Endothelial cell of umbilical vein (primary cell): Measurements from ENCODE around the gene SUPT3H.

ENCODE experiments used
- CTCF ChIP-seq, 2 donors: IDR thresholded peaks; 1 replicate in 1 of 2; 2 replicates in 1 of 2; pipeline ENCODE4 v1.5.1; 2011; ENCODE audit warnings: low read length in 2 of 2, mild to moderate bottlenecking in 2 of 2, moderate library complexity in 2 of 2, control low read depth in 1 of 2, inconsistent platforms in 1 of 2, low read depth in 1 of 2; ENCODE audit not compliant: insufficient read depth in 1 of 2; ENCODE audit errors: extremely low read depth in 1 of 2
- EZH2 ChIP-seq: IDR thresholded peaks from 2 replicates; pipeline ENCODE4 v1.6.1; 2012; ENCODE audit warnings: borderline replicate concordance, low read depth, mild to moderate bottlenecking, moderate library complexity, low read length, inconsistent platforms; ENCODE audit not compliant: severe bottlenecking
- GATA2 ChIP-seq: IDR thresholded peaks from 2 replicates; pipeline ENCODE4 v1.7.0; 2011; ENCODE audit warnings: low read depth, mild to moderate bottlenecking, moderate library complexity, mixed read lengths, low read length; ENCODE audit not compliant: insufficient read length, insufficient read depth
- POLR2A ChIP-seq: IDR thresholded peaks from 2 replicates; pipeline ENCODE4 v1.6.1; 2012; ENCODE audit warnings: low read depth, mild to moderate bottlenecking, control low read depth, low read length
- POLR2AphosphoS5 ChIP-seq: IDR thresholded peaks from 2 replicates; pipeline ENCODE4 v1.6.1; 2012; ENCODE audit warnings: low read depth, mild to moderate bottlenecking, control low read depth, low read length, moderate library complexity; ENCODE audit not compliant: insufficient read depth

- no peak for TF ChIP-seq POLR2A
- TF ChIP-seq POLR2AphosphoS5, result no peak
- TF ChIP-seq EZH2, result no peak
- no peak for TF ChIP-seq GATA2
- no peak for TF ChIP-seq CTCF (IDR thresholded peaks at IDR 0.05; ENCODE audit: extremely low read depth in 1 of 2, insufficient read depth in 1 of 2, low read depth in 1 of 2, low read length in 2 of 2)
Observed at GRCh38 chr6:44920952-44921491, 456.7 kb downstream of the SUPT3H start.
